Right lobe of liver (tissue), 6 donors: Measurements from ENCODE around the gene CORO6. TPM values are rescaled to one million over a fixed set of nuclear protein-coding genes. Genes with fewer than 3 reads are reported as not detected.

Experiments used
- ATAC-seq, 4 donors: fragments of 200-7000 bp; cut with Tn5 transposase; one replicate each; pipeline ENCODE4 v1.9.1; 2020; ENCODE audit warnings: mild to moderate bottlenecking in 4 of 4, moderate library complexity in 4 of 4
- DNase-seq, 3 donors: peaks; one replicate each; pipeline ENCODE4 v3.0.0-alpha.2; 2020
- H3K27ac ChIP-seq, 3 donors: fragments of 200-600 bp; one replicate each; pipeline ENCODE4 v1.8.0; 2022
- H3K27me3 ChIP-seq, 2 donors: fragments of 200-600 bp; one replicate each; pipeline ENCODE4 v1.8.0; 2022
- H3K36me3 ChIP-seq, 4 donors: fragments of 200-600 bp; sonication (generic) in 1 of 4; one replicate each; pipeline versions ENCODE4 v1.5.1 to v1.8.0; 2017 to 2022; ENCODE audit warnings: control low read depth in 1 of 4
- H3K4me1 ChIP-seq, 4 donors: fragments of 200-600 bp; sonication (generic) in 1 of 4; one replicate each; pipeline versions ENCODE4 v1.5.1 to v1.8.0; 2017 to 2022; ENCODE audit warnings: control low read depth in 1 of 4
- H3K4me3 ChIP-seq, 3 donors: fragments of 200-600 bp; one replicate each; pipeline ENCODE4 v1.8.0; 2022
- H3K9me3 ChIP-seq, 4 donors: fragments of 200-600 bp; sonication (generic) in 1 of 4; one replicate each; pipeline versions ENCODE4 v1.5.1 to v1.8.0; 2017 to 2022; ENCODE audit warnings: control low read depth in 1 of 4
- POLR2A ChIP-seq: fragments of 450-650 bp; IDR thresholded peaks from one replicate; pipeline ENCODE4 v1.6.1; 2017; ENCODE audit warnings: antibody characterized with exemption, mild to moderate bottlenecking
- WGBS: methylation state at CpG from one replicate; pipeline ENCODE4 v1.1.6; 2018; ENCODE audit warnings: low coverage, low lambda C conversion rate; ENCODE audit not compliant: insufficient coverage; ENCODE audit errors: missing lambda C conversion rate; 5-methylcytosine and 5-hydroxymethylcytosine counted together
- intact Hi-C, 2 donors: fragments of 100-400 bp; cut with DNase I; formaldehyde crosslinking; loops; one replicate each; pipeline versions ENCODE4 v1.11.2 to v1.14.1; 2022
- total RNA-seq, 6 experiments: library from RNA; depleted of rRNA in 2 of 6; stranded (reverse); fragments of >200 nt in 2 of 6; fragmentation: NEBNext Ultra II Directional in 3 of 6; extraction: Animal tissue kit (Norgen Biotek cat#: 25700) in 3 of 6; gene quantifications; one replicate each; pipeline versions ENCODE4 v1.1.0 to v1.2.4, GENCODE V29; 2016 to 2023
- TF ChIP-seq, protein P1 (sequence below), 4 donors: fragments of 200-600 bp in 3 of 4; fragments of 450-650 bp in 1 of 4; IDR thresholded peaks; one replicate each; pipeline versions ENCODE4 v1.5.1 to v1.8.0; 2016 to 2022; ENCODE audit warnings: antibody characterized with exemption in 4 of 4, mild to moderate bottlenecking in 2 of 4
- donor health status: DM: no; HTN: yes; CAD: no.
- donor health status: DM: no; HTN: no; CAD: no.
- donor health status: DM: no; HTN: no; CAD: no.
- donor health status: DM: no; HTN: yes; CAD: no.
- donor health status: DM: no; HTN: yes; CAD: no.

CORO6 gene
- total RNA-seq, 6 experiments from 2014 or later, result 0.37 to 5.1 (median 0.81) TPM

DNA sequence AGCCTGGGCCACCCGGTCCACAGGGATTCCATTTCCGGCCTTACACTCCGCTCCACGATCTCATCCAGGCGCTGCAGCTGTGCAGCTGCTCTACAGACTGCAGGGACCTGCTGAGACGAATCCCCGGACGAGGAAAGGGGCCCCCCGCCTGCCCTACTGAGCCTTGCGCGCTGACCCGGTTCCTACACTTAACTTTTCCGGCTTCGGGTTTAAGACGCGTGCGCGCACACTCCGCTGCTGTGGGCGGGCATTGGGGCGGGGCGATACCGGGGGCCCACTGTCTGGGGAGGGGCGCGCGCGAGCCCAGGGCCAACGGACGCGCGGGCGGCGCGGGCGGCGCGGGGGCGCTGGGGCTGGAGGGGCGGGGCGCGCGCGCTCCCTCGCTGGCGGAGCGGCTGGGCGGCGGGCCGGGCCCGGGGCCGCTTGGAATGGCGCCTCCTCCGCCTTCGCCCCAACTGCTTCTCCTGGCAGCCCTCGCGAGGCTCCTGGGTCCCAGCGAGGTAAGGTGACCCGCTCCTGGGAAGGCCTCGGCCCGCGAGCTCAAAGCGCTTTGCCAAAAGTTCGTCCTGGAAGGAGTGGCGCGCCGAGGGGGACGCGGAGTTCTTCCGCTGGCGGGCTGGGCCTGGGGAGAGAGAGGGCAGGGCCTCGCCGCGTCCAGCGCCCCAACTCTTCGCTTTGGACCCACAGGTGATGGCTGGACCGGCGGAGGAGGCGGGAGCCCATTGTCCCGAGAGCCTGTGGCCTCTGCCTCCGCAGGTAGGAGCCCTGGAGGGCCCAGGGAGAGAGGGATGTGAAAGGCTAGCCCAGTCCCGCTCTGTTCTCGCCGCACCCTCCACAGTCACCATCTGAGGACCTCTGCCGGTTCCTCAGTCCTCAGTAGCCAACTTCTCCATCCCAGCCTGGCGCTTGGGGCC, 54.1 kb downstream of the CORO6 start, which contains the start of gene TP53I13:
TP53I13 (plus strand) TSS at position 371 of the 914 bp plus-strand sequence; CDS start at position 429, 58 bp downstream.
- Histone ChIP-seq H3K4me3 (peak within 1 kb of the TSS; percentile 68 to 83 (median 71)), H3K4me1 (peaks cover 0 to 36% (median 11%) of the 10 kb centered on the region in 4 donors), H3K27ac (peak within 1 kb of the TSS; percentile 63 to 78 (median 76)), H3K9me3 (no peaks in the 10 kb centered on the region), H3K36me3 (no peaks in the 10 kb centered on the region), H3K27me3 (no peaks in the 10 kb centered on the region)
- WGBS, result no CpG with 5 or more reads among the region's 85 CpGs
- intact Hi-C loops, result no loop called here
- ATAC-seq (peak; percentile 44 to 68 (median 54)), DNase-seq (peak; percentile 91 to 93 (median 91))
- TF ChIP-seq, protein P1, sequence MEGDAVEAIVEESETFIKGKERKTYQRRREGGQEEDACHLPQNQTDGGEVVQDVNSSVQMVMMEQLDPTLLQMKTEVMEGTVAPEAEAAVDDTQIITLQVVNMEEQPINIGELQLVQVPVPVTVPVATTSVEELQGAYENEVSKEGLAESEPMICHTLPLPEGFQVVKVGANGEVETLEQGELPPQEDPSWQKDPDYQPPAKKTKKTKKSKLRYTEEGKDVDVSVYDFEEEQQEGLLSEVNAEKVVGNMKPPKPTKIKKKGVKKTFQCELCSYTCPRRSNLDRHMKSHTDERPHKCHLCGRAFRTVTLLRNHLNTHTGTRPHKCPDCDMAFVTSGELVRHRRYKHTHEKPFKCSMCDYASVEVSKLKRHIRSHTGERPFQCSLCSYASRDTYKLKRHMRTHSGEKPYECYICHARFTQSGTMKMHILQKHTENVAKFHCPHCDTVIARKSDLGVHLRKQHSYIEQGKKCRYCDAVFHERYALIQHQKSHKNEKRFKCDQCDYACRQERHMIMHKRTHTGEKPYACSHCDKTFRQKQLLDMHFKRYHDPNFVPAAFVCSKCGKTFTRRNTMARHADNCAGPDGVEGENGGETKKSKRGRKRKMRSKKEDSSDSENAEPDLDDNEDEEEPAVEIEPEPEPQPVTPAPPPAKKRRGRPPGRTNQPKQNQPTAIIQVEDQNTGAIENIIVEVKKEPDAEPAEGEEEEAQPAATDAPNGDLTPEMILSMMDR (IDR thresholded peaks at IDR 0.05), result no peak
- peak; percentile 72 for TF ChIP-seq POLR2A

DNA sequence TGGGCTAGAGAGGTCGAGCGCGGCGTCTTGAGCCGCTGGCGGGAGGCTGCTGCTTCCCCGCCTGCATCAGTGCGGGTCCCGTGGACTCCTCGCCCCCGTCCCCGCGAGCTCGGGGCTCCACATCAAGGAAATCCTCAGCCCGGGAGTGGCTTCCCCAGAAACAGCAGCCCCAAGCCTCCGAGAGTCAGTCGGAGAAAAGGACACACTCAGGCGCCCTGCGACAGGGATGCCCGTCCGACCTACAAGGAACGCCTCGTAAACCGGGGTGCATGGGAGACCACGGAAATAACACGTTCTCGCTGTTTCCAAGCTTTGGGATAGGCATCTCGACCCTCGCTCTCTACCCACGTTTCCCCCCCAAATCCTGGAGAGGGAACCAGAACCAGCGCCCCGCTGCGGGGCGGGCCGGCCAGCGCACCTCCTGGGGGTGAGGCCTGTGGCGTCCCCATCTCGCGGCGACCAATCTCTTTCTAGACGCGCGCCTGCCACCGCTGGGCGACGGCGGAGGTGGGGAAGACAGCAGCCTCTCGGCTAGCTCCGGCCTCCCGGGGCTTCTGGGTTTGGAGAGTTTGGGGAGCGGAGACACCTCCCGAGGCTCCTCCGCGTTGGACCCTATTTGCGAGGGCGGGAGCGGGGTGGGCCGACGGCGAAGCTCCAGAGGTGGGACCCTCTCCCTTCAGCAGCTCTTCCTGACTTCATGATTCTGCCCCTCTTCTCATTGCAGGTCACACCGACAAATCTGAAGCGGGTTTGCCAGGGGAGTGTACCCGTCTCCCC, 55.0 kb downstream of the CORO6 start:
- DNase-seq, result peak; percentile 72 to 77 (median 76)
- Histone ChIP-seq H3K4me1 (peaks cover 0 to 28% (median 6%) of the 10 kb centered on the region in 4 donors), H3K27me3 (no peaks in the 10 kb centered on the region), H3K9me3 (no peaks in the 10 kb centered on the region), H3K27ac (peak overlapping the region; percentile 63 to 78 (median 76)), H3K36me3 (peaks cover 0 to 2% (median under 1%) of the 10 kb centered on the region in 4 donors), H3K4me3 (peak overlapping the region; percentile 68 to 83 (median 71))
- TF ChIP-seq, protein P1 (IDR thresholded peaks at IDR 0.05), result peak; percentile 27 to 40 (median 28)
- TF ChIP-seq POLR2A, result no peak
- under 1% methylated on average over 28 of the region's 63 CpGs for WGBS
- ATAC-seq, result peak; percentile 25 to 39 (median 29)
- intact Hi-C loops, result no loop called here

DNA sequence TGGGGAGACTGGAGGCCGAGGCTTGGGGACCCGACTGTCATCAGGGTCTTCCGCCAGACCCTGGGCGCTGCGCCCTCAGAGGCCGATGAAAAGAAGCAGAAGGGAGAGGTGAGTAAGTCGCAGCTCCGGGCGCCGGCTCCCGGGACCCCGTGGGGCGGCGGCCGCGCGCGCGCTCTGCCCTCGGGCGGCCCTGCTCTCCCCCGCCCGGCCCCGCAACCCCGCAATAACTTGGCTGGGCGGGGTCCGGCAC, 55.5 kb downstream of the CORO6 start:
- intact Hi-C loops, result no loop called here
- DNase-seq, result no peak
- H3K4me1 ChIP-seq, result peaks cover 0 to 27% (median 4%) of the 10 kb centered on the region in 4 donors

More for the DNA sequence above, 55.5 kb downstream of the CORO6 start:
- WGBS, result 0% methylated on average over 13 of the region's 27 CpGs
- TF ChIP-seq, protein P1 (IDR thresholded peaks at IDR 0.05), result no peak
- peaks cover 0 to 8% (median 4%) of the 10 kb centered on the region in 4 donors for H3K36me3 ChIP-seq
- ATAC-seq, result peak in 2 of 4 donors; percentile 1
- peak overlapping the region; percentile 68 to 83 (median 71) for H3K4me3 ChIP-seq
- no peaks in the 10 kb centered on the region for H3K27me3 ChIP-seq
- no peaks in the 10 kb centered on the region for H3K9me3 ChIP-seq
- H3K27ac ChIP-seq, result peak overlapping the region; percentile 63 to 78 (median 76)
